ENCODE data around the gene LHX4. TPM values are rescaled to one million over a fixed set of nuclear protein-coding genes. Genes with fewer than 3 reads are reported as not detected.

LHX4 gene
- total RNA-seq, 1 donor from 2014 or later, result not detected

- Histone ChIP-seq H3K36me3 (no peaks in the 10 kb centered on the region), H3K27me3 (ENCODE audit: low read depth) (peaks cover 84% of the 10 kb centered on the region), H3K4me1 (no peaks in the 10 kb centered on the region), H3K27ac (replicated peaks) (no peak overlapping the region), H3K4me3 (no peak overlapping the region), H3K9me3 (replicated peaks) (no peaks in the 10 kb centered on the region)
- DNase-seq, result no peak
- intact Hi-C loops (cut with micrococcal nuclease), result no loop called here
- TF ChIP-seq CTCF (IDR thresholded peaks at IDR 0.05; ENCODE audit: borderline replicate concordance), result no peak
Observed at GRCh38 chr1:180261030-180261429, 31.0 kb downstream of the LHX4 start.

DNA sequence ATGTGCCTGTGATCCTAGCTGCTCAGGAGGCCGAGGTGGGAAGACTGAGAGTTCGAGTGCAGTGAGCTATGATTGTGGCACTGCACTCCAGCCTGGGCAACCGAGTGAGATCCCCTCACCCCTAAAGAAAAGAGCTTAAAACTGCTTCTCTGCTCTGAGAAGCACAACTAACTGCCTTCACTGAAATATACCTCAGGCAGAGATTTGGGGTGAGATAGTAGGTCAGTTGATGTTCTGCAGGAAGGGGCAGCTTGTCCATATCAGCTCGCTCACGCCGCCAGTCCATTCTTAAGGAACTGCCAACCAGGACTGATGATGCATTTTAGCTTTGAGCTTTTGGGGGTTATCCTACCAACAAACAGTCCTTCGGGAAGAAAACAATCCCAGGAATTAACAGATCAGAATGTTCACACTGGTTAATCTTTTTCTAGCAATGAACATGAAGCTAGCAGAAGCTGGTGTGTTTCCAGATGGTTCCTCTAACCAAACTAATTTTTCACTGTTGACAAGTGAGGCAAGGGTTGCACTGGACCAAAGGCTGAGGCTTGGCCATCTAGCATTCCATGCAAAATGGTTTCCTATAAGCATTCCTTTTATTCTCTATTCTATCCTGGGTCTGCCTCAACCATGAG lies 31.6 kb downstream of the LHX4 start:
- H3K27me3 ChIP-seq (ENCODE audit: low read depth), result peaks cover 78% of the 10 kb centered on the region
- H3K4me1 ChIP-seq, result no peaks in the 10 kb centered on the region
- H3K36me3 ChIP-seq, result no peaks in the 10 kb centered on the region
- H3K4me3 ChIP-seq, result no peak overlapping the region
- H3K9me3 ChIP-seq (replicated peaks), result no peaks in the 10 kb centered on the region
- no peak overlapping the region for H3K27ac ChIP-seq (replicated peaks)
- DNase-seq, result no peak
- intact Hi-C loops (cut with micrococcal nuclease), result no loop called here
- no peak for TF ChIP-seq CTCF (IDR thresholded peaks at IDR 0.05; ENCODE audit: borderline replicate concordance)

DNA sequence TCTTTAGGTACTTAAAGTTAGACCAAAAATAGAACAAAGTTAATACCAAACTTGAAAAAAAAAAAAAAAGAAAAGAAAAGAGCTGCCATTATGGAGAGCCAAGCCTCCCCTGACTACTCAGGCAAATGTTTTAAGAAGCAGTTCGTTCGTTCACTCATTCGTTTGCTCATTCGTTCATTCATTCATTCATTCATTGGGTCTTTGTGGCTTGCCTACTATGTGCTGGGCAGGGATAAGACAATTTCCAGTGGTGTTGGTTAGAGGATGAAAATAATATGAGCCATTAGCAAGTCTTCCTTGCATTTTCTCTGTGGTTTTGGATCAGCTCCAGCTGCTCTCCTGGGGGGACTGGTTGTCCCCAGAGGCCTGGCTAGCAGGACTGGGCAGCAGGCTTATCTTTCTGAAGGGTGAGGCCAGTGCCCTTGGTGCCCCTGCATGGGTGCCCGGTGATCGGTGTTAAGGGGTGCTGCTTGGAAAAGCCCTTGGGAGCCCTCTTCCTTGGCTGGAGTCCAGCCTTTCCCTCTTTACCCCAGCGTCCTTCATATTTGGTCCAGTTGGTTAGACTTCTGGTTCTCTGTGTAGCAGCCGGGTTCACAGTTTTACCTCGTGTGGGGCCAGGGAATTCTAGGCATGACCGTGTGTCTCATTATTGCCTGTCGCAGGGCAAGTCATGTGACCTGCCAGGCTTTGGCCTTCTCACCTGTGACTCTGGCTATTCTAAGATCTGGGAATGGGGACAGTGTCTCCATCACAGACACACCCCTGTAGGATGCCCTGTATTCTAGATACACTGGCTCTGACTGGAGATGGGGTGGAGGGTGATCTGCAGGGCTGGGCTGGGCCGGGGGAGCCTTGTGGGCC lies 32.8 kb downstream of the LHX4 start:
- no peak for TF ChIP-seq CTCF (IDR thresholded peaks at IDR 0.05; ENCODE audit: borderline replicate concordance)
- Histone ChIP-seq H3K27me3 (ENCODE audit: low read depth) (peaks cover 65% of the 10 kb centered on the region), H3K4me1 (no peaks in the 10 kb centered on the region), H3K4me3 (no peak overlapping the region), H3K9me3 (replicated peaks) (no peaks in the 10 kb centered on the region), H3K36me3 (no peaks in the 10 kb centered on the region), H3K27ac (replicated peaks) (no peak overlapping the region)
- DNase-seq, result no peak
- intact Hi-C loops (cut with micrococcal nuclease), result no loop called here

DNA sequence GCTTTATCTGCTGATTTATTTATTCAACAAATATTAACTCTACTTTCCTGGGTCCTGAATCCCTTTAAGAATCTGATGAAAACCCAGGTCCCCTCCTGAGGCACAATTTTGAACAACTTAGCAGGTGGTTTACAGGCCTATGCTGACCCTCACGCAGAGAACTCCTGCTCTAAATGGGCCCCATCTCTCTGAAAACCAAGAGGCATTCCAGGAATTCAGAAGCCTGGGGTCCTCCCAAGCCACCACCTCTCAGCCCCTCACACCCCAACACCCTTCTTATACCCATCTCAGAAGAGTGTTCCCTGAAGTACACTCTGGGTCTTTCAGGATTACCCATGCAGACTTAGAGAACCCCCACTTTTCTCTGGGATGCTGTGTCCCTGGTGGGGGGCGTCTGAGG lies 34.5 kb downstream of the LHX4 start:
- Histone ChIP-seq H3K27ac (replicated peaks) (no peak overlapping the region), H3K4me3 (no peak overlapping the region), H3K27me3 (ENCODE audit: low read depth) (peaks cover 48% of the 10 kb centered on the region), H3K9me3 (replicated peaks) (no peaks in the 10 kb centered on the region), H3K4me1 (no peaks in the 10 kb centered on the region), H3K36me3 (no peaks in the 10 kb centered on the region)
- DNase-seq, result no peak
- no peak for TF ChIP-seq CTCF (IDR thresholded peaks at IDR 0.05; ENCODE audit: borderline replicate concordance)
- intact Hi-C loops (cut with micrococcal nuclease), result no loop called here

GRCh38 chr1:180265201-180265600 lies 35.1 kb downstream of the LHX4 start:
- TF ChIP-seq CTCF (IDR thresholded peaks at IDR 0.05; ENCODE audit: borderline replicate concordance), result no peak
- intact Hi-C loops (cut with micrococcal nuclease), result no loop called here
- H3K27ac ChIP-seq (replicated peaks), result no peak overlapping the region
- H3K27me3 ChIP-seq (ENCODE audit: low read depth), result peaks cover 42% of the 10 kb centered on the region
- no peaks in the 10 kb centered on the region for H3K9me3 ChIP-seq (replicated peaks)
- no peak for DNase-seq
- H3K36me3 ChIP-seq, result no peaks in the 10 kb centered on the region
- no peak overlapping the region for H3K4me3 ChIP-seq
- H3K4me1 ChIP-seq, result no peaks in the 10 kb centered on the region
